Activated CD8-positive, alpha-beta memory T cell treated with anti-CD3 and anti-CD28 coated beads, Interleukin-2, amount 10 ng/mL, durations not matched to agents 7 days and 5 days (primary cell): ENCODE measurements around the gene SMARCD1. TPM values are rescaled to one million over a fixed set of nuclear protein-coding genes. Genes with fewer than 3 reads are reported as not detected.

Experiments used
- ATAC-seq: fragments of 150-1000 bp; cut with Tn5 transposase; one replicate; pipeline ENCODE4 v1.10.0; 2021; ENCODE audit warnings: moderate library complexity
- CTCF ChIA-PET: fragments of 350-600 bp; sonication (Branson Sonifier 250); formaldehyde crosslinking; loops from one replicate; lab custom pipeline; 2021; ENCODE audit warnings: antibody characterized with exemption; lab: Charles Lee
- DNase-seq: peaks from one replicate; pipeline ENCODE4 v3.0.0-alpha.2; 2020
- H3K27ac Mint-ChIP-seq: one replicate; pipeline ENCODE4 v1.8.0; 2021; ENCODE audit warnings: mild to moderate bottlenecking, mixed read lengths
- H3K27me3 Mint-ChIP-seq: one replicate; pipeline ENCODE4 v1.8.0; 2021; ENCODE audit warnings: mixed read lengths
- H3K36me3 Mint-ChIP-seq: one replicate; pipeline ENCODE4 v1.8.0; 2021; ENCODE audit warnings: mild to moderate bottlenecking, mixed read lengths
- H3K4me1 Mint-ChIP-seq: one replicate; pipeline ENCODE4 v1.8.0; 2021; ENCODE audit warnings: mixed read lengths
- H3K4me3 Mint-ChIP-seq: one replicate; pipeline ENCODE4 v1.8.0; 2021; ENCODE audit warnings: mild to moderate bottlenecking, moderate library complexity, mixed read lengths
- H3K9me3 Mint-ChIP-seq: one replicate; pipeline ENCODE4 v1.8.0; 2022; ENCODE audit warnings: low read depth, mixed read lengths
- total RNA-seq, 2 experiments: library from RNA; stranded (reverse); gene quantifications; one replicate each; pipeline ENCODE4 v1.2.3, GENCODE V29; 2021

The SMARCD1 gene
- total RNA-seq, 2 experiments from 2014 or later = 62.0 to 80.8 TPM

- H3K4me3 Mint-ChIP-seq = peak overlapping the region; percentile 100
- H3K36me3 Mint-ChIP-seq = peaks cover 19% of the 10 kb centered on the region
- H3K27me3 Mint-ChIP-seq = no peaks in the 10 kb centered on the region
- H3K27ac Mint-ChIP-seq = peak overlapping the region; percentile 99
- CTCF ChIA-PET = interaction anchor here (0.7 to 6.1 kb wide), 40 partner anchors 8 to 578 kb away, joined by 3 to 58 read pairs (median 8); partner anchors contain the start of genes CERS5, GPD1 and SMARCD1
- H3K9me3 Mint-ChIP-seq = no peaks in the 10 kb centered on the region
- no peak for DNase-seq
- ATAC-seq = no peak
- peaks cover 36% of the 10 kb centered on the region for H3K4me1 Mint-ChIP-seq
Observed at GRCh38 chr12:50112456-50113218, 27.5 kb downstream of the SMARCD1 start.

- no peak for ATAC-seq
- Mint-ChIP-seq H3K9me3 (no peaks in the 10 kb centered on the region), H3K4me3 (no peak overlapping the region), H3K27ac (peak overlapping the region; percentile 30), H3K4me1 (peaks cover 22% of the 10 kb centered on the region), H3K27me3 (no peaks in the 10 kb centered on the region), H3K36me3 (peaks cover 33% of the 10 kb centered on the region)
- CTCF ChIA-PET = interaction anchor here (0.9 to 1.2 kb wide), 2 partner anchors 9 to 59 kb away, joined by 3 to 4 read pairs; no protein-coding TSS in a partner anchor
- DNase-seq = no peak
Observed at GRCh38 chr12:50117057-50117622, 32.0 kb downstream of the SMARCD1 start.

- no peaks in the 10 kb centered on the region for H3K27me3 Mint-ChIP-seq
- peaks cover 13% of the 10 kb centered on the region for H3K4me1 Mint-ChIP-seq
- no peaks in the 10 kb centered on the region for H3K9me3 Mint-ChIP-seq
- ATAC-seq (no peak), DNase-seq (no peak)
- CTCF ChIA-PET = interaction anchor here (1.2 to 4.6 kb wide), 2 partner anchors 8 to 13 kb away, joined by 4 to 26 read pairs; partner anchors contain the start of gene COX14
- no peak overlapping the region for H3K27ac Mint-ChIP-seq
- H3K36me3 Mint-ChIP-seq = peaks cover 40% of the 10 kb centered on the region
- no peak overlapping the region for H3K4me3 Mint-ChIP-seq
Observed at GRCh38 chr12:50119387-50119786, 34.2 kb downstream of the SMARCD1 start.

- no peak overlapping the region for H3K4me3 Mint-ChIP-seq
- DNase-seq = no peak
- peaks cover 36% of the 10 kb centered on the region for H3K36me3 Mint-ChIP-seq
- H3K27ac Mint-ChIP-seq = no peak overlapping the region
- CTCF ChIA-PET = interaction anchor here (0.6 to 4.6 kb wide), 5 partner anchors 9 to 153 kb away, joined by 3 to 26 read pairs (median 3); partner anchors contain the start of gene COX14
- no peak for ATAC-seq
- H3K4me1 Mint-ChIP-seq = peaks cover 14% of the 10 kb centered on the region
- H3K9me3 Mint-ChIP-seq = no peaks in the 10 kb centered on the region
- H3K27me3 Mint-ChIP-seq = no peaks in the 10 kb centered on the region
Observed at GRCh38 chr12:50120521-50120920, 35.4 kb downstream of the SMARCD1 start.

- Mint-ChIP-seq H3K9me3 (no peaks in the 10 kb centered on the region), H3K27me3 (no peaks in the 10 kb centered on the region), H3K4me1 (peaks cover 14% of the 10 kb centered on the region), H3K27ac (no peak overlapping the region), H3K4me3 (no peak overlapping the region), H3K36me3 (peaks cover 32% of the 10 kb centered on the region)
- no peak for DNase-seq
- CTCF ChIA-PET = interaction anchor here (0.6 to 4.6 kb wide), 5 partner anchors 10 to 154 kb away, joined by 3 to 26 read pairs (median 3); partner anchors contain the start of gene COX14
- no peak for ATAC-seq
Observed at GRCh38 chr12:50120953-50121352, 35.8 kb downstream of the SMARCD1 start.

- Mint-ChIP-seq H3K4me1 (peaks cover 13% of the 10 kb centered on the region), H3K27ac (peak overlapping the region; percentile 47), H3K27me3 (no peaks in the 10 kb centered on the region), H3K9me3 (no peaks in the 10 kb centered on the region), H3K4me3 (no peak overlapping the region), H3K36me3 (peaks cover 29% of the 10 kb centered on the region)
- DNase-seq (no peak), ATAC-seq (no peak)
- CTCF ChIA-PET = interaction anchor here (0.5 to 4.6 kb wide), 3 partner anchors 11 to 154 kb away, joined by 3 to 26 read pairs (median 3); partner anchors contain the start of gene COX14
Observed at GRCh38 chr12:50121641-50122040, 36.5 kb downstream of the SMARCD1 start.

- Mint-ChIP-seq H3K27ac (no peak overlapping the region), H3K36me3 (peaks cover 30% of the 10 kb centered on the region), H3K4me3 (no peak overlapping the region), H3K4me1 (peaks cover 21% of the 10 kb centered on the region), H3K27me3 (no peaks in the 10 kb centered on the region), H3K9me3 (no peaks in the 10 kb centered on the region)
- CTCF ChIA-PET = interaction anchor here (1.4 to 4.6 kb wide), 4 partner anchors 9 to 156 kb away, joined by 3 to 26 read pairs (median 5); partner anchors contain the start of gene COX14
- ATAC-seq (no peak), DNase-seq (no peak)
Observed at GRCh38 chr12:50123203-50123602, 38.1 kb downstream of the SMARCD1 start.

GRCh38 chr12:50127546-50127945 is 42.4 kb downstream of the SMARCD1 start:
- H3K4me1 Mint-ChIP-seq = peaks cover 25% of the 10 kb centered on the region
- H3K27me3 Mint-ChIP-seq = no peaks in the 10 kb centered on the region
- ATAC-seq (no peak), DNase-seq (no peak)
- no peak overlapping the region for H3K27ac Mint-ChIP-seq
- no peaks in the 10 kb centered on the region for H3K9me3 Mint-ChIP-seq
- peaks cover 37% of the 10 kb centered on the region for H3K36me3 Mint-ChIP-seq
- no peak overlapping the region for H3K4me3 Mint-ChIP-seq
- CTCF ChIA-PET = interaction anchor here (0.5 to 4.4 kb wide), 3 partner anchors 16 to 186 kb away, joined by 3 to 25 read pairs (median 8); partner anchors contain the start of gene COX14

- Mint-ChIP-seq H3K27me3 (no peaks in the 10 kb centered on the region), H3K4me1 (peaks cover 25% of the 10 kb centered on the region), H3K27ac (no peak overlapping the region), H3K9me3 (no peaks in the 10 kb centered on the region), H3K4me3 (no peak overlapping the region), H3K36me3 (peaks cover 39% of the 10 kb centered on the region)
- DNase-seq = no peak
- no peak for ATAC-seq
- CTCF ChIA-PET = interaction anchor here (0.7 to 2.0 kb wide), 3 partner anchors 18 to 457 kb away, joined by 3 to 6 read pairs (median 4); partner anchors contain the start of gene COX14
Observed at GRCh38 chr12:50129290-50129689, 44.1 kb downstream of the SMARCD1 start.

GRCh38 chr12:50132505-50133135 is 47.5 kb downstream of the SMARCD1 start:
- peak overlapping the region; percentile 56 for H3K27ac Mint-ChIP-seq
- H3K4me1 Mint-ChIP-seq = peaks cover 9% of the 10 kb centered on the region
- H3K27me3 Mint-ChIP-seq = no peaks in the 10 kb centered on the region
- H3K36me3 Mint-ChIP-seq = peaks cover 51% of the 10 kb centered on the region
- ATAC-seq (no peak), DNase-seq (no peak)
- CTCF ChIA-PET = interaction anchor here (0.8 to 2.9 kb wide), 19 partner anchors 9 to 182 kb away, joined by 3 to 22 read pairs (median 4); partner anchors contain the start of genes CERS5 and COX14
- no peaks in the 10 kb centered on the region for H3K9me3 Mint-ChIP-seq
- H3K4me3 Mint-ChIP-seq = no peak overlapping the region

GRCh38 chr12:50142993-50143392 is 57.9 kb downstream of the SMARCD1 start:
- Mint-ChIP-seq H3K9me3 (no peaks in the 10 kb centered on the region), H3K4me1 (peaks cover 3% of the 10 kb centered on the region), H3K27me3 (no peaks in the 10 kb centered on the region), H3K4me3 (no peak overlapping the region), H3K36me3 (peaks cover 33% of the 10 kb centered on the region), H3K27ac (no peak overlapping the region)
- CTCF ChIA-PET = interaction anchor here (1.0 kb wide), 1 partner anchor 10 kb away, joined by 3 read pairs; no protein-coding TSS in a partner anchor
- ATAC-seq (no peak), DNase-seq (no peak)

- H3K4me3 Mint-ChIP-seq = no peak overlapping the region
- no peaks in the 10 kb centered on the region for H3K9me3 Mint-ChIP-seq
- CTCF ChIA-PET = interaction anchor here (1.2 kb wide), 2 partner anchors 13 to 110 kb away, joined by 3 to 8 read pairs; no protein-coding TSS in a partner anchor
- H3K4me1 Mint-ChIP-seq = peaks cover 8% of the 10 kb centered on the region
- DNase-seq (no peak), ATAC-seq (no peak)
- no peaks in the 10 kb centered on the region for H3K27me3 Mint-ChIP-seq
- H3K27ac Mint-ChIP-seq = no peak overlapping the region
- peaks cover 17% of the 10 kb centered on the region for H3K36me3 Mint-ChIP-seq
Observed at GRCh38 chr12:50145439-50145838, 60.3 kb downstream of the SMARCD1 start.
